GM10266 (cell line): ENCODE results near the gene MECP2.

ENCODE experiments used
- DNase-seq: peaks from one replicate; pipeline ENCODE4 v3.0.0; 2012; ENCODE audit errors: extremely low spot score
- CTCF ChIP-seq: IDR thresholded peaks from 2 replicates; pipeline ENCODE4 v1.5.1; 2012; ENCODE audit warnings: mild to moderate bottlenecking, low read depth; ENCODE audit not compliant: control insufficient read depth, insufficient read depth; ENCODE audit errors: missing control alignments

Gene MECP2

GRCh38 chrX:154043003-154043763 lies 54.3 kb downstream of the MECP2 start:
- TF ChIP-seq CTCF: no peak
- DNase-seq: no peak

GRCh38 chrX:154040863-154041262 lies 56.7 kb downstream of the MECP2 start:
- TF ChIP-seq CTCF: no peak
- no peak for DNase-seq

GRCh38 chrX:154040307-154040756 lies 57.2 kb downstream of the MECP2 start:
- no peak for DNase-seq
- no peak for TF ChIP-seq CTCF

- no peak for TF ChIP-seq CTCF
- no peak for DNase-seq
Measured at GRCh38 chrX:154039577-154039976, 57.9 kb downstream of the MECP2 start.

- TF ChIP-seq CTCF: no peak
- DNase-seq: no peak
Measured at GRCh38 chrX:154038656-154039055, 58.9 kb downstream of the MECP2 start.

- no peak for TF ChIP-seq CTCF
- DNase-seq: no peak
Measured at GRCh38 chrX:154037754-154038153, 59.8 kb downstream of the MECP2 start.

GRCh38 chrX:154036513-154036912 lies 61.0 kb downstream of the MECP2 start:
- TF ChIP-seq CTCF: no peak
- no peak for DNase-seq
